ENCODE measurements around the gene RNH1.

The RNH1 gene

GRCh38 chr11:506995-507726 lies at the start of gene RNH1:
Gene RNH1, minus strand, starts transcription at chr11:507242. Its CDS starts 5,080 bp downstream, at chr11:502162.
- peak; percentile 87 to 100 (median 98) for DNase-seq

- no peak for DNase-seq
Measured at GRCh38 chr11:555780-556661, 49.0 kb upstream of the RNH1 start.

- DNase-seq, result no peak
Measured at GRCh38 chr11:555227-555779, 48.3 kb upstream of the RNH1 start.

GRCh38 chr11:554428-555226 lies 47.6 kb upstream of the RNH1 start:
- DNase-seq, result peak in 12 of 51 donors; percentile 7 to 44 (median 22)

- DNase-seq, result no peak
Measured at GRCh38 chr11:553988-554340, 46.9 kb upstream of the RNH1 start.

GRCh38 chr11:553083-553987 lies 46.3 kb upstream of the RNH1 start:
- DNase-seq, result no peak

GRCh38 chr11:551596-551995 lies 44.6 kb upstream of the RNH1 start:
- no peak for DNase-seq

- no peak for DNase-seq
Measured at GRCh38 chr11:551131-551530, 44.1 kb upstream of the RNH1 start.

- DNase-seq, result no peak
Measured at GRCh38 chr11:550746-551085, 43.7 kb upstream of the RNH1 start.

- DNase-seq, result no peak
Measured at GRCh38 chr11:550021-550745, 43.1 kb upstream of the RNH1 start.

GRCh38 chr11:548700-549603 lies 41.9 kb upstream of the RNH1 start:
- no peak for DNase-seq

- no peak for DNase-seq
Measured at GRCh38 chr11:545171-545570, 38.1 kb upstream of the RNH1 start.

GRCh38 chr11:544817-545166 lies 37.8 kb upstream of the RNH1 start:
- no peak for DNase-seq

GRCh38 chr11:541433-541885 lies 34.4 kb upstream of the RNH1 start:
- DNase-seq, result no peak

GRCh38 chr11:540583-541432 lies 33.8 kb upstream of the RNH1 start:
- no peak for DNase-seq

- no peak for DNase-seq
Measured at GRCh38 chr11:539971-540481, 33.0 kb upstream of the RNH1 start.

GRCh38 chr11:538431-539051 lies 31.5 kb upstream of the RNH1 start:
- DNase-seq, result no peak
